ENCODE measurements around the gene GRID1.

Gene GRID1

DNA sequence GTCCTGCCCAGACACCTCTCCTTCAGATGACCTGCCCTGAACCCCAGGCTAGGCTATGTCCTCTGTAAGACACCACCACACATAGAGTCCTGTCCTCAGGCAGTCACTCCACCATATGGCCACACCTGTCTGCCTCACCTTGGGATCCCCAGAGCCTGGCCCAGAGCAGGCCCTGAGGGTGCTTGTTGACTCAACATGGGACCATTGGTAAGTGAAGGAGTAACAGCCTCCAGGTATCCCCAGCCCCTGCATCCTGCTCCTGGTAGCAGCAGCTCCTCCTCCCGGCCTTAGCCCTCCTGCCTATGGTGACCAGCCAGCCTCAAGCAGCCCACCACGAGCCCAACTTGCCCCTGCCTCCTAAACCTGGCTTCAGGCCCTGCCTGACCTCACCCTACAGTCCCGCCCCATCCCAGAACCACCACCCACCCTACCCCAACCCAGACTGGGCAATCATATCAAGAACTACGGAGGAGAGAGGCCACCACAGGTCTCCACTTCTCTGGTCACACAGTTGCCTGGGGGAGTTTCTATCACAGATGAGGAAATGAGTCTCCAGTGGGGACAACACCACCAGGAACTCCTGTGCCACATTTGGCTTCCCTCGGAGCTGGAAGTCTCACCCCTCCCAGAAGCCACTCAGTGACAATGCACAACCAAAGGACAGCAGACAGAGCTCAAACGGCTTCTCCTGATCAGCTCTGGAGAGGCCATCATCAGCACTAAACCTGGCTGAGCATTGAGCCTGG is 136.6 kb downstream of the GRID1 start:
- TF ChIP-seq EZH2 (optimal IDR thresholded peaks at IDR 0.05; ENCODE audit: low read depth, low read length) (no peak), EZH2phosphoT487 (IDR thresholded peaks at IDR 0.05; ENCODE audit: low read length) (no peak)
- TF ChIP-seq, protein P1, sequence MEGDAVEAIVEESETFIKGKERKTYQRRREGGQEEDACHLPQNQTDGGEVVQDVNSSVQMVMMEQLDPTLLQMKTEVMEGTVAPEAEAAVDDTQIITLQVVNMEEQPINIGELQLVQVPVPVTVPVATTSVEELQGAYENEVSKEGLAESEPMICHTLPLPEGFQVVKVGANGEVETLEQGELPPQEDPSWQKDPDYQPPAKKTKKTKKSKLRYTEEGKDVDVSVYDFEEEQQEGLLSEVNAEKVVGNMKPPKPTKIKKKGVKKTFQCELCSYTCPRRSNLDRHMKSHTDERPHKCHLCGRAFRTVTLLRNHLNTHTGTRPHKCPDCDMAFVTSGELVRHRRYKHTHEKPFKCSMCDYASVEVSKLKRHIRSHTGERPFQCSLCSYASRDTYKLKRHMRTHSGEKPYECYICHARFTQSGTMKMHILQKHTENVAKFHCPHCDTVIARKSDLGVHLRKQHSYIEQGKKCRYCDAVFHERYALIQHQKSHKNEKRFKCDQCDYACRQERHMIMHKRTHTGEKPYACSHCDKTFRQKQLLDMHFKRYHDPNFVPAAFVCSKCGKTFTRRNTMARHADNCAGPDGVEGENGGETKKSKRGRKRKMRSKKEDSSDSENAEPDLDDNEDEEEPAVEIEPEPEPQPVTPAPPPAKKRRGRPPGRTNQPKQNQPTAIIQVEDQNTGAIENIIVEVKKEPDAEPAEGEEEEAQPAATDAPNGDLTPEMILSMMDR (IDR thresholded peaks at IDR 0.05; ENCODE audit: low read length), result no peak
- H3K27ac ChIP-seq (ENCODE audit: low read length), result no peak overlapping the region
- no peak overlapping the region for H3K4me3 ChIP-seq (ENCODE audit: low read length)
- H4K20me1 ChIP-seq (ENCODE audit: insufficient read depth, low read length), result no peaks in the 10 kb centered on the region
- H3F3A ChIP-seq (ENCODE audit: insufficient read depth, low read length), result no peaks in the 10 kb centered on the region
- DNase-seq, result no peak
- H3K9me2 ChIP-seq (replicated peaks; ENCODE audit: insufficient read depth, low read length), result no peaks in the 10 kb centered on the region
- no peak overlapping the region for H3K4me2 ChIP-seq (ENCODE audit: low read depth, low read length)
- no peaks in the 10 kb centered on the region for H3K27me3 ChIP-seq (replicated peaks; ENCODE audit: insufficient read depth, low read length)
- no peaks in the 10 kb centered on the region for H3K9me3 ChIP-seq (replicated peaks; ENCODE audit: insufficient read depth, low read length)
- no peaks in the 10 kb centered on the region for H3K4me1 ChIP-seq (ENCODE audit: low read length)
- no peaks in the 10 kb centered on the region for H3K36me3 ChIP-seq (replicated peaks; ENCODE audit: insufficient read depth, low read length)
- no peaks in the 10 kb centered on the region for H3K79me2 ChIP-seq (ENCODE audit: low read length)
- H3K9ac ChIP-seq (ENCODE audit: low read length), result no peak overlapping the region
- no peak overlapping the region for H2AFZ ChIP-seq (ENCODE audit: low read length)

DNA sequence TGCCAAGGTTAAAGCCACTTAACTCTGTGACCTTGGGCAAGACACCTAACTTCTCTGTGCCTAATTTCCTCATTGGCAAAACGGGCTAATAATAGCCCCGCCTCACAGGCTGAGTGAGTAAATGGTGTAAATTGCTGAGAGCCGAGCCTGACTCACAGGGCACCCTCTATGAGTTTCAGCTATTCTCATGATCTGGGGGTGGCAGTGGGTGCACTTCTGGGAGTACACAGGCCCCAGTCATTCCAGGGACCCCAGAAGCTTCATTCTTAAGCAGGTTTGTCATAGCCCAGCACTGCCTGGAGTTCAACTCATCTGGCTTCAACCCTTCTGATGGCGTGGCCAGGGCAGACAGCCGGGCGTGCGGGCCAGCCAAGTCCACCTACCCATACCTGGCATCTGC is 137.2 kb downstream of the GRID1 start:
- Histone ChIP-seq H3K9me2 (replicated peaks; ENCODE audit: insufficient read depth, low read length) (no peaks in the 10 kb centered on the region), H3K27ac (ENCODE audit: low read length) (no peak overlapping the region), H3K27me3 (replicated peaks; ENCODE audit: insufficient read depth, low read length) (no peaks in the 10 kb centered on the region), H2AFZ (ENCODE audit: low read length) (no peak overlapping the region), H3K4me1 (ENCODE audit: low read length) (no peaks in the 10 kb centered on the region), H3K79me2 (ENCODE audit: low read length) (no peaks in the 10 kb centered on the region), H3K9ac (ENCODE audit: low read length) (no peak overlapping the region), H3K4me2 (ENCODE audit: low read depth, low read length) (no peak overlapping the region), H3K9me3 (replicated peaks; ENCODE audit: insufficient read depth, low read length) (no peaks in the 10 kb centered on the region), H3K36me3 (replicated peaks; ENCODE audit: insufficient read depth, low read length) (no peaks in the 10 kb centered on the region), H4K20me1 (ENCODE audit: insufficient read depth, low read length) (no peaks in the 10 kb centered on the region), H3K4me3 (ENCODE audit: low read length) (no peak overlapping the region), H3F3A (ENCODE audit: insufficient read depth, low read length) (no peaks in the 10 kb centered on the region)
- TF ChIP-seq EZH2 (optimal IDR thresholded peaks at IDR 0.05; ENCODE audit: low read depth, low read length) (no peak), EZH2phosphoT487 (IDR thresholded peaks at IDR 0.05; ENCODE audit: low read length) (no peak)
- TF ChIP-seq, protein P1 (IDR thresholded peaks at IDR 0.05; ENCODE audit: low read length), result no peak
- DNase-seq, result no peak

DNA sequence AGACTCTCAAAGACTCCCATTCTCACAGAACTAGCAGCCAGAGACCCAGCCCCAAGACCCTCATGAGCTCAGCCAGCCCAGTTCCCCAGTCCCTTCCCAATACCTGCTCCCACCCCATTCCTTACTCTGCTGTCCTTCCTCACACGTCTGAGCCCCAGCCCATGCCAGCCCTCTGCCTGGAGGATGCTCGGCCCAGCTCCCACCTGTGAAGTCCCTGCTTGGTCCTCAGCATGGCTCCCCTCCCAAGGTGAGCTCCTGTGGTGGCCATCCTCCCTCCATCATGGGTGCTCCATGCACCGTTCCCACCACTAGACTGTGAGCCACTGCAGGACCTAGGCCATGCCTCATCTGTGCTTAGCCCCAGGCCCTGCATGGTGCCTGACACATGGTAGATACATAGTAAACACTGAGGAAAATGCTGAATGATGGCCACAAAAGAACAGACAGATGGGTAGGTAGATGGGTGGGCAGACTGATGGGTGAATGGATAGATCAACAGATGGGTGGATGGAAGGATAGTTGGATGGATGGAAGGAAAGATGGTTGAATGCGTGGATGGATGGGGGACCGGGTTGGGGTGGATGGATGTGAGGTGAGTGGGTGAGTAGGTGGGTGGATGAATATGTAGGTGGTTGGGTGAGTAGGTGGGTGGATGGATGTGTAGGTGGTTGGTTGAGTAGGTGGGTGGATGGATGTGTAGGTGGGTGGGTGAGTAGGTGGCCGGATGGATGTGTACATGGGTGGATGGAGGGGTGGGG is 138.9 kb downstream of the GRID1 start:
- TF ChIP-seq EZH2phosphoT487 (IDR thresholded peaks at IDR 0.05; ENCODE audit: low read length), result no peak
- TF ChIP-seq, protein P1 (IDR thresholded peaks at IDR 0.05; ENCODE audit: low read length), result no peak
- TF ChIP-seq EZH2 (optimal IDR thresholded peaks at IDR 0.05; ENCODE audit: low read depth, low read length), result no peak
- Histone ChIP-seq H3K9me2 (replicated peaks; ENCODE audit: insufficient read depth, low read length) (no peaks in the 10 kb centered on the region), H3K4me2 (ENCODE audit: low read depth, low read length) (no peak overlapping the region), H3K36me3 (replicated peaks; ENCODE audit: insufficient read depth, low read length) (no peaks in the 10 kb centered on the region), H4K20me1 (ENCODE audit: insufficient read depth, low read length) (no peaks in the 10 kb centered on the region), H3K4me1 (ENCODE audit: low read length) (no peaks in the 10 kb centered on the region), H3F3A (ENCODE audit: insufficient read depth, low read length) (no peaks in the 10 kb centered on the region), H3K27ac (ENCODE audit: low read length) (no peak overlapping the region), H3K27me3 (replicated peaks; ENCODE audit: insufficient read depth, low read length) (no peaks in the 10 kb centered on the region), H3K4me3 (ENCODE audit: low read length) (no peak overlapping the region), H3K9ac (ENCODE audit: low read length) (no peak overlapping the region), H2AFZ (ENCODE audit: low read length) (no peak overlapping the region), H3K79me2 (ENCODE audit: low read length) (no peaks in the 10 kb centered on the region), H3K9me3 (replicated peaks; ENCODE audit: insufficient read depth, low read length) (no peaks in the 10 kb centered on the region)
- DNase-seq, result no peak
